OCI-LY1 (cell line): ENCODE results near the gene RAB2B.

Source experiments
- EZH2 ChIP-seq: fragments of 200-600 bp; sonication (generic), shearing (Covaris generic); IDR thresholded peaks from 2 replicates; pipeline ENCODE4 v1.8.0; 2017; ENCODE audit warnings: borderline replicate concordance, mixed run types, mild to moderate bottlenecking, antibody characterized with exemption, low read length, moderate library complexity, mixed read lengths
- TF ChIP-seq, protein P1 (sequence below): fragments of 200-600 bp; sonication (generic), shearing (Covaris generic); IDR thresholded peaks from 2 replicates; pipeline ENCODE4 v1.5.1; 2017; ENCODE audit warnings: mild to moderate bottlenecking, antibody characterized with exemption, low read length, moderate library complexity, mixed read lengths

DNA sequence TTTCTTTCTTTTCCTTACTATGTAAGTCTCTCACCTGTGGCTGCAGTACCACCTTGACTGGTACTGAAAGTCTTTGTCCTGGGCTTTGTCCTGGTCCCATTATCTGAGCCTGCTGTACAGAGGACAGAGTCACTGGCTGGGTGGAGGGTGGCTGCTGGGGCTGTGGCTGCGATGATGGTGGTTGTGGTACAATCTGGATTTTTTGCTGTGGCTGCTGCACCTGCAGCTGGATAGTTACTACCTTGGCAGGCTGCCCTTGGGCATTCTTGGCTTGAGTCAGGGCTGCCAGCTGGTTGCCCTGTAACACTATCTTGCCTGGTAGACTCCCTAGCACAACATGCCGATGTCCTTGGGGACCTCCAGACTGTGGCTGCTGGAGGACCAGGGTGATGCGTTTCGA is 47.8 kb downstream of the RAB2B start:
- TF ChIP-seq, protein P1, sequence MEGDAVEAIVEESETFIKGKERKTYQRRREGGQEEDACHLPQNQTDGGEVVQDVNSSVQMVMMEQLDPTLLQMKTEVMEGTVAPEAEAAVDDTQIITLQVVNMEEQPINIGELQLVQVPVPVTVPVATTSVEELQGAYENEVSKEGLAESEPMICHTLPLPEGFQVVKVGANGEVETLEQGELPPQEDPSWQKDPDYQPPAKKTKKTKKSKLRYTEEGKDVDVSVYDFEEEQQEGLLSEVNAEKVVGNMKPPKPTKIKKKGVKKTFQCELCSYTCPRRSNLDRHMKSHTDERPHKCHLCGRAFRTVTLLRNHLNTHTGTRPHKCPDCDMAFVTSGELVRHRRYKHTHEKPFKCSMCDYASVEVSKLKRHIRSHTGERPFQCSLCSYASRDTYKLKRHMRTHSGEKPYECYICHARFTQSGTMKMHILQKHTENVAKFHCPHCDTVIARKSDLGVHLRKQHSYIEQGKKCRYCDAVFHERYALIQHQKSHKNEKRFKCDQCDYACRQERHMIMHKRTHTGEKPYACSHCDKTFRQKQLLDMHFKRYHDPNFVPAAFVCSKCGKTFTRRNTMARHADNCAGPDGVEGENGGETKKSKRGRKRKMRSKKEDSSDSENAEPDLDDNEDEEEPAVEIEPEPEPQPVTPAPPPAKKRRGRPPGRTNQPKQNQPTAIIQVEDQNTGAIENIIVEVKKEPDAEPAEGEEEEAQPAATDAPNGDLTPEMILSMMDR, result no peak
- no peak for TF ChIP-seq EZH2
